Mucosa of gallbladder (tissue), 1 donor: ENCODE measurements around the gene TDRD1. TPM values are rescaled to one million over a fixed set of nuclear protein-coding genes. Genes with fewer than 3 reads are reported as not detected.
"Not testable (repeated sequence)": the region's sequence is repeated elsewhere in the genome, so short reads cannot be mapped to it uniquely, and the experiment has no call there.

Source experiments
- DNase-seq: peaks from one replicate; pipeline ENCODE4 v3.0.0-alpha.2; 2020; ENCODE audit warnings: low spot score
- total RNA-seq: library from RNA; stranded (reverse); gene quantifications from one replicate; pipeline ENCODE4 v1.2.1, GENCODE V29; 2021
- donor health status: DM: no; HTN: no; CAD: no.

Gene TDRD1, protein sequence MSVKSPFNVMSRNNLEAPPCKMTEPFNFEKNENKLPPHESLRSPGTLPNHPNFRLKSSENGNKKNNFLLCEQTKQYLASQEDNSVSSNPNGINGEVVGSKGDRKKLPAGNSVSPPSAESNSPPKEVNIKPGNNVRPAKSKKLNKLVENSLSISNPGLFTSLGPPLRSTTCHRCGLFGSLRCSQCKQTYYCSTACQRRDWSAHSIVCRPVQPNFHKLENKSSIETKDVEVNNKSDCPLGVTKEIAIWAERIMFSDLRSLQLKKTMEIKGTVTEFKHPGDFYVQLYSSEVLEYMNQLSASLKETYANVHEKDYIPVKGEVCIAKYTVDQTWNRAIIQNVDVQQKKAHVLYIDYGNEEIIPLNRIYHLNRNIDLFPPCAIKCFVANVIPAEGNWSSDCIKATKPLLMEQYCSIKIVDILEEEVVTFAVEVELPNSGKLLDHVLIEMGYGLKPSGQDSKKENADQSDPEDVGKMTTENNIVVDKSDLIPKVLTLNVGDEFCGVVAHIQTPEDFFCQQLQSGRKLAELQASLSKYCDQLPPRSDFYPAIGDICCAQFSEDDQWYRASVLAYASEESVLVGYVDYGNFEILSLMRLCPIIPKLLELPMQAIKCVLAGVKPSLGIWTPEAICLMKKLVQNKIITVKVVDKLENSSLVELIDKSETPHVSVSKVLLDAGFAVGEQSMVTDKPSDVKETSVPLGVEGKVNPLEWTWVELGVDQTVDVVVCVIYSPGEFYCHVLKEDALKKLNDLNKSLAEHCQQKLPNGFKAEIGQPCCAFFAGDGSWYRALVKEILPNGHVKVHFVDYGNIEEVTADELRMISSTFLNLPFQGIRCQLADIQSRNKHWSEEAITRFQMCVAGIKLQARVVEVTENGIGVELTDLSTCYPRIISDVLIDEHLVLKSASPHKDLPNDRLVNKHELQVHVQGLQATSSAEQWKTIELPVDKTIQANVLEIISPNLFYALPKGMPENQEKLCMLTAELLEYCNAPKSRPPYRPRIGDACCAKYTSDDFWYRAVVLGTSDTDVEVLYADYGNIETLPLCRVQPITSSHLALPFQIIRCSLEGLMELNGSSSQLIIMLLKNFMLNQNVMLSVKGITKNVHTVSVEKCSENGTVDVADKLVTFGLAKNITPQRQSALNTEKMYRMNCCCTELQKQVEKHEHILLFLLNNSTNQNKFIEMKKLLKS
- 2.0 TPM for total RNA-seq

DNA sequence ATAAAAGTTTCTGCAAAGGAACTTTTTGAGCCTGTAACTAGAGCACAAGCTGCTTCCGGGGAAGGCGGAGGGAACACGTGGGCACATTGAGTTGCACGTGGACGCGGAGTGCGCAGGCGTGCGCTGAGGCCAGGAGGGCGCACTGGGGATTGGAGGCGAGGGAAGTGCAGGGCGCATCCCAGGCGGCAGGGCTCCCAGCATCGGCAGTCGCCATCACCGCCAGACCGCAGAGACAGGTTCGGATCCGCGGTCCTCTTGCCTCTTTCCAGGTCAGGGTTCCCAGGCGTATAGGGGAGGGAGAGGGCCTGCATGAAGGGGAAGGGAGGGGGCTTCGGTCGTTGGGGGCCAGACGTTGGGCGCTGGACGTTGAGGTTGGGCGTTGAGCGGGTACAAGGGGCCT is at the start of gene TDRD1:
Gene TDRD1 (plus strand): TSS at position 206 of the 400 bp plus-strand sequence. CDS start 8,479 bp downstream, outside the sequence.
- DNase-seq, result no peak

DNA sequence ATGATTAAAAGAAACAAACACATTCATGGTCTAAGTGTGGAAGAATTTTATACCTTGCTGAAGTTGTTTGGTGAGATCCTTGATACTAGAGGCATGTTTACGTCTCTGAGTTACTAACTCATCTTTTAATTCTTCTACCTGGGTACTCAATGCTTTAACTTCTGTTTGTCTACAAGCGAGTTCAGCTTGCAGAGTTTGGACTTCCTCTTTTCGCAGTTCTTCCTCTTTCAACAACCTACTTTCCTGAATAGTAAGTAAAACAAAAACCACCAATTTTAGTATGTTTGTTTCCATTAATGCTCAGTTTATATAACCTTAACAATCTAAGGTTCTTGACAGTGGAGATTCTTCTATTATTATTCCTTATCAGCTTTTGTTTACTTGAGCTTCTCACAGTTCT is 48.1 kb upstream of the TDRD1 start:
- DNase-seq, result no peak

DNA sequence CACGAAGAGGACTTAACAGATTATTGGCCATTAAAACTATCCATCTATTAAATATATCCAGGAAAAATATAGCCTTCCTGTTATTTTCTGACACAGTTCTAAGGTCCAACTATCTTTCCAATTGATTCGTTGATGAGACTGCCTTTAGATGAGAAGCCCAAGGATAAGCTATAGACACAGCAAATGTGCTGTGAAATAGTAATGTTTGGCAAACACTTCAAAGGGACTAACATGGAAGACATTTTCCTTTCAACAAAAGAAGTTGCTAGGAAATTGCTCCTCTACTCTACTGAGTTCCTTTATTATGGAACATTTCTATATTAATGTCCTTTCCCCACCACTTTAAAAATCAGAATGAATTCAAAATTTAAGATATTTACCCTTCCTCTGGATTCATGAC is 43.7 kb upstream of the TDRD1 start:
- DNase-seq, result no peak

GRCh38 chr10:114138581-114138980 is 40.6 kb upstream of the TDRD1 start:
- DNase-seq, result no peak

- DNase-seq, result no peak
Observed at GRCh38 chr10:114140036-114140435, 39.1 kb upstream of the TDRD1 start.

- DNase-seq, result not testable (repeated sequence)
Observed at GRCh38 chr10:114140827-114141226, 38.3 kb upstream of the TDRD1 start.

GRCh38 chr10:114142018-114142417 is 37.1 kb upstream of the TDRD1 start:
- no peak for DNase-seq

DNA sequence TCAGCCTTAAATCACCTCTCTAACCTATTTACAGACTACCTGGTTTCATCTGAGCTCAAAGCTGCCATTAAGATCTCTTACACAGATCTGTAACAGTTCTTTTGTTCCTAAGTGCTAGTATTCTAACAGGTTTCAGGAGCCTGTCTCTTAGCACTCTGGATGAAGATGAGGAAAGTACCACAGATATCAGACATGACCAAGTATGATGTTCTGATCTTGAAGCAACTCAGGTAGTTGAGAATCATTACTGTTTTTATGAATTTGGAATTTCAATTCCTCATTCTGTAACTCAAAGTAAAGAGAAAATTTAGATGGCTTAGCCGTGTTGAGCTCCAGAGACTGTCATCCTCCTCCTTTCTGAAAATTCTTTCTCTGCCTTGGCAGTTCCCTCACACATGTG is 36.0 kb upstream of the TDRD1 start:
- DNase-seq, result no peak

GRCh38 chr10:114149476-114149875 is 29.7 kb upstream of the TDRD1 start:
- not testable (repeated sequence) for DNase-seq

GRCh38 chr10:114151486-114151885 is 27.7 kb upstream of the TDRD1 start:
- no peak for DNase-seq

DNA sequence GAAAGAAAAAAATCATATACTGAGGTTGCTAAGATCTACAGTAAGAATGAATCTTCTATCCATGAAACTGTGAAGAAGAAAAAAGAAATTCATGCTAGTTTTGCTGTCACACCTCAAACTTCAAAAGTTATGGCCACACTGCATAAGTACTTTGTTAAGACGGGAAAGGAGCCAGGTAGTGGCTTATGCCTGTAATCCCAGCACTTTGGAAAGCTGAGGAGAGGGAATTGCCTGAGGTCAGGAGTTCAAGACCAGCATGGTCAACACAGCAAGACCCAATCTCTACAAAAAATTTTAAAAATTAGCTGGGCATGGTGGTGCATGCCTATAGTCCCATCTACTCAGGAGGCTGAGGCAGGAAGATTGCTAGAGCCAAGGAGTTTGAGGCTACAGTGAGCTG is 27.3 kb upstream of the TDRD1 start:
- DNase-seq, result no peak

DNA sequence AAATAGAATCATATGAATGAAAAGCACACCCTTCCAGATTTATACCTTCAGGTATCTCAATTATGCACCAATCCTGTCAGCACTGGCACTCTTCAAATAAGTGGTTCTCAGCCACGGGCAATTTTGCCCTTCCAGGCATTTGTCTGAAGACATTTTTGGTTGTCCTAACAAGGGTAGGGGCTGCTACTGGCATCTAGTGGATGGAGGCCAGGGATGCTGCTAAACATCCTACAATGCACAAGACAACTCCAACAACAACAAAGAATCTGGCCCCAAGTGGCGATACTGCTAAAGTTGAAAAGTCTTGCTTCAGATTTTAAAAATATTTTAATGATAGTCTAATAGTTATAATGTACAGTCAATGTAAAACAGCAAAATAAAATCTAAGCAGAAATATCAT is 21.2 kb upstream of the TDRD1 start:
- DNase-seq, result no peak

DNA sequence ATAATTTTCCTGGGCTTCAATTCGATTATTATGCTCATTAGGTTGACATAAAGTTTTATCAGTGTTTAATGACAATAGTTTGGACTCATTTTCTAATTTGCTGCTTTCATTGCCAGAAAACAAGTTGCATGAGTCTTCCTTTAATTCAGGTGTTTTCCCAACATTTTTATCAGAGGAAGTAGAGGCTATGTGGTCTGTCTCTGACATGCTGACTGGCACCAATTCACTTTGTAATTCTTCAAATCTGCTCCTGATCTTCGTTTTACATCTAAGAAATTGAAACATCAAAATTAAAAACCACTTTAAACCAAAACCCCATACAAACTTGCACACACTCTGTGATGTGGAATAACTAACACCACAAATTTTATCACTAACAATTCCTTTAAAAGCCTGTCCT is 16.1 kb upstream of the TDRD1 start:
- DNase-seq, result no peak

- DNase-seq, result no peak
Observed at GRCh38 chr10:114166043-114166442, 13.1 kb upstream of the TDRD1 start.

- no peak for DNase-seq
Observed at GRCh38 chr10:114166494-114166893, 12.7 kb upstream of the TDRD1 start.

- DNase-seq, result no peak
Observed at GRCh38 chr10:114167985-114168384, 11.2 kb upstream of the TDRD1 start.

GRCh38 chr10:114168450-114169009 is 10.6 kb upstream of the TDRD1 start:
- no peak for DNase-seq

GRCh38 chr10:114172216-114172615 is 6.9 kb upstream of the TDRD1 start:
- DNase-seq, result no peak

GRCh38 chr10:114172776-114173602 is 6.2 kb upstream of the TDRD1 start:
- no peak for DNase-seq

DNA sequence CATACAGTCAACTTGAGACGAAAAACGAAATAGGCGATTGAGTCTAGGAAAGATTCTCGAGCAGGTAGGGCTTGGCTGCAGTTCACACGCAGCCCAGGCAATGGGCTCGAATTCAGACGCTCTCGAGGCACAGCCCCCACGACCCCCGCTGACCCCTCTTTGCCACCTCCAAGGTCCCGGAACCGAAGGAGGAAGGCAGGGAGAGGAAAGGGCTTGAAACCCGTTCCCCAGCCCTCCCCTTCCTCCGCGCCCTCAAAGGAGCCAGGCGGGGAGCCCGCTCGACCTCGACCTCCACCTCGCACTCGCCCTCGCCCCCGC is 5.6 kb upstream of the TDRD1 start:
- peak; percentile 11 for DNase-seq
